ENCODE measurements around the gene APOBEC3G.
A peak's percentile ranks its signal among the peaks of the same experiment; 100 is the strongest.

The APOBEC3G gene

DNA sequence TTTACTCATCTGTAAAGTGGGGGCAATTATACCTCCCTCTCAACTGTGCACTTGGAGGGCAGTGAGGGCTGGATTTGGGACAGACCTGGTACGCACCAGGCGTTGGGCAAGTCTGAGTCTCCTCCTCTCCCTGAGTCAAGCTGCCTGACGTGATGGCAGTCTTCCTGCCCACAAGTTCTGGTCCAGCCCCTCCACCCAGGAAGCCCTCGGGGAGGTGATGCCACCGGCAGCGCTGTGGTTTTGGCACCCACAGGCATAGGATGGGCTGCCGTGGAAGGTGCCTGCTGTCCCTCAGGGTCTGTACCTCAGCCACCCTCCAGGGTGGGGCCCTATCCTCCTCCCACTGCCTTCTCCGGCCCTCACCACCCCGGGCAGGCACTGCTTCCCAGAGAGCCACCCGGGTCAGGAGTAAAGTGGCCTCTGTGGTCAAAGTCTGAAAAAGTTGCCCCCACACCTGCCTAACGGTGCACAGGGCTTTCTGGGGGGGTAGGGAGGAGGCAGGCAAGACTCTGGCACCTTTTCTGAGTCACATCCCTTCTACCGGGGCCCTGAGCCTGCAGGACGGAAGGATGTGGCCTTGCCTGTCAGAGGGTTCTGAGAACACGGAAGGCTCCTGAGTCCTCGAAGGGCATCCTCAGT lies 13.5 kb downstream of the APOBEC3G start:
- H3K36me3 ChIP-seq (ENCODE audit: control insufficient read depth in 1 of 2, insufficient read depth in 2 of 2, low read length in 2 of 2) = no peaks in the 10 kb centered on the region
- peaks cover 0 to 7% of the 10 kb centered on the region in 2 donors for H3K4me1 ChIP-seq (ENCODE audit: control insufficient read depth in 1 of 2, insufficient read depth in 2 of 2, low read length in 2 of 2)
- no peaks in the 10 kb centered on the region for H3K27me3 ChIP-seq (ENCODE audit: control insufficient read depth in 1 of 2, insufficient read depth in 2 of 2, low read length in 2 of 2)
- H3K9me3 ChIP-seq (ENCODE audit: control insufficient read depth in 1 of 2, low read length in 2 of 2) = no peaks in the 10 kb centered on the region
- H3K27ac ChIP-seq (ENCODE audit: low read depth, low read length) = peak overlapping the region; percentile 56
- H3K4me3 ChIP-seq (ENCODE audit: low read depth in 1 of 2, low read length in 2 of 2) = no peak overlapping the region
- peak overlapping the region in 1 of 2 donors; percentile 25 for H3K9ac ChIP-seq (ENCODE audit: low read depth in 1 of 2, low read length in 2 of 2)

DNA sequence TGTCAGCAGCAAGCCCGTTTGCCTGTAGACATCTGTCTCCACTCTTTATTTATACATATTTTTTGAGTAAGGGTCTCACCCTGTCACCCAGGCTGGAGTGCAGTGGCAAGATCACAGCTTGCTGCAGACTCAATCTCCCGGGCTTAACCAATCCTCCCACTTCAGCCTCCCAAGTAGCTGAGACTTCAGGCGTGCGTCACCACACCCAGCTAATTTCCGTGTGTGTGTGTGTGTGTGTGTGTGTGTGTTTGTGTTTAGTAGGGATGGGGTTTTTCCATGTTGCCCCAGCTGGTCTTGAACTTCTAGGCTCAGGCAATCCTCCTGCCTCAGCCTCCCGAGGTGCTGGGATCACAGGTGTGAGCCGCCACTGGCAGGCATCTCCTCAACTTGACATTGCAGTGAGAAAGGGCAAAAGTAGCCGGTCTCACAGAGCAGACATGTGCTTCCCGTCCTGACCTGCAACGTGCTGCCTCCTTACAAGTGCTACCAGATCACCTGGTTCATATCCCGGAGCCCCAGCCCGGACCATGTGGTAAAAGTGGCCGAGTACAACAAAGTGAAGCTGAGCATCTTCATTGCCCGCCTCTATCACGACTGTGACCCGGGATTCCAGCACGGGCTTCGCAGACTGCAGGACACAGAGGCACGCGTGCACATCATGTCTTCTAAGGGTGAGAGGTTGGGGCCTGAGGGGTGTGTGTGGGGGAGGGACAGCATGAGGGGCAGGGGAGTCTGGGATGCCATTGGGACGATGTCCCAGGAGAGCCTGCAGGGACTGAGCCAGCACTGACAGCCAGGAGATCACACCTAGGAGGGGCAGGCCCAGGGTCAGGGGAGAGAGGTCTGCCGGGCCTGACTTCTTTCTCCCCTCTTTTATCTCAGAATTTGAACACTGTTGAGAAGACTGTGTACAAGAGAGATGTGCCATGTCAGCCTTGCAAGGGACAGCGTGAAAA lies 14.3 kb downstream of the APOBEC3G start:
- H3K4me1 ChIP-seq (ENCODE audit: control insufficient read depth in 1 of 2, insufficient read depth in 2 of 2, low read length in 2 of 2) = peaks cover 0 to 7% of the 10 kb centered on the region in 2 donors
- no peaks in the 10 kb centered on the region for H3K9me3 ChIP-seq (ENCODE audit: control insufficient read depth in 1 of 2, low read length in 2 of 2)
- H3K4me3 ChIP-seq (ENCODE audit: low read depth in 1 of 2, low read length in 2 of 2) = no peak overlapping the region
- H3K27me3 ChIP-seq (ENCODE audit: control insufficient read depth in 1 of 2, insufficient read depth in 2 of 2, low read length in 2 of 2) = no peaks in the 10 kb centered on the region
- H3K27ac ChIP-seq (ENCODE audit: low read depth, low read length) = no peak overlapping the region
- no peaks in the 10 kb centered on the region for H3K36me3 ChIP-seq (ENCODE audit: control insufficient read depth in 1 of 2, insufficient read depth in 2 of 2, low read length in 2 of 2)
- no peak overlapping the region for H3K9ac ChIP-seq (ENCODE audit: low read depth in 1 of 2, low read length in 2 of 2)

DNA sequence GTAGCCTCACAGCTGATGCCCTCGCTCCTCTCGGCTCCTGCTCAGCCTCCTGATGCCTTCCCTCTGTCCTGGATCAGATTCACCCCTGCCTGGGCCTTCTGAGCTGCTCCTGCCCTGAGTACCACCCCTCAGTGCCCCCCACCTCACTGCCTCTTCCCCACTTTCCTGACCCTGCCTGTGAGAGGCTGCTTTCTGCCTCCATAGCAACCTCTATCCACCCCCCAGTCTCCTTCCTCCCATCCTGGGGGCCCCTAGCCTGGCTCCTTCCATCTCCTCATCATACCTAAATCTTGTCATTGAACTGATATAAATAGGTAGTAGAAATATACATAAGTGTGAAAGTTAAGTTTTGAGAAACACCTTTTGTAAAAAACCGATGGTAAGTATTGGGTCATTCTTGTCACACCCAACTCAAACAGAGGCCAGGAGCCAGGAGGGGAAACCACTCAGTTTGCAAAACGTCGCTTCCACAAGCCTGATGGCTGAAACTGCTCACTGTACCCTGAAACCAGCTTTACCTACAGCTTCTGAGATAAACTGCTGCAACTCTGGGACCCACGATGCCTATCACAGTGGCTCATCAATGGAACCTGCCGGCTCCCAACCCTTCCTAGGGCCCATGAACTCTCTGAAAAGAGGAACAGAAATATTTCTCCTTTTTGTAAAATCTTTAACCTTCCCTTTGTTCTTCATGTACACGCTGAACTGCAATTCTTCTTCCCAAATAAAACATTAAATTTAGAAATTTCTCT lies 15.2 kb downstream of the APOBEC3G start:
- Histone ChIP-seq H3K27ac (ENCODE audit: low read depth, low read length) (no peak overlapping the region), H3K4me1 (ENCODE audit: control insufficient read depth in 1 of 2, insufficient read depth in 2 of 2, low read length in 2 of 2) (peaks cover 0 to 9% of the 10 kb centered on the region in 2 donors), H3K9me3 (ENCODE audit: control insufficient read depth in 1 of 2, low read length in 2 of 2) (no peaks in the 10 kb centered on the region), H3K36me3 (ENCODE audit: control insufficient read depth in 1 of 2, insufficient read depth in 2 of 2, low read length in 2 of 2) (no peaks in the 10 kb centered on the region), H3K9ac (ENCODE audit: low read depth in 1 of 2, low read length in 2 of 2) (no peak overlapping the region), H3K4me3 (ENCODE audit: low read depth in 1 of 2, low read length in 2 of 2) (no peak overlapping the region), H3K27me3 (ENCODE audit: control insufficient read depth in 1 of 2, insufficient read depth in 2 of 2, low read length in 2 of 2) (no peaks in the 10 kb centered on the region)

DNA sequence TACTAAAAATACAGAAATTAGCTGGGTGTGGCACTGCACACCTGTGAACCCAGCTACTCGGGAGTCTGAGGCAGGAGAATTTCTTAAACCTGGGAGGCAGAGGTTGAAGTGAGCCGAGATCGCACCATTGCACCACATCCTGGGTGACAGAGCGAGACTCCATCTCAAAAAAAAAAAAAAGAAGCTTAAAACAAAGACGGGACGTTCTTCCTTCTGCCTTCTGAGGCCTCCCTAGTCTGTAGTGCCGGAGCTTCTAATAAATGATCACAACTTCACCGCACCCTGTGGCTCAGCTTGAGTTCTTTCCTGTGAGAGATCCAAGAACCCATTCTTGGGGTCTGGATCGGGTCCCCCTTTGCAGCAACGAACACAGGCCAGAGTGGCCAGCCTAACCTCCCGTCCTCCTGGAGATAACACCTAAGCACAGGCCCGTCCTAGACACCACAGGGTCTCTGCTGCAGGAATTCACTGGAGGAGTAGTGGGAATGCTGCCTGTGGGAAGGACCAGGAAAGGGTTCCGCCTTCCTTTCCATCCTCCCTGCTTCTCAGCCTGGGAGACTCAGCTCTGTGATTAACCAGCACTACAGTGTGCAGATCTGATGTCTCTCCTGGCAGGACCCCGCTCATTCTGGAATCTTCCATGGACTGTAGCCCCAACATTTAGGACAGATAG lies 17.8 kb downstream of the APOBEC3G start:
- Histone ChIP-seq H3K36me3 (ENCODE audit: control insufficient read depth in 1 of 2, insufficient read depth in 2 of 2, low read length in 2 of 2) (no peaks in the 10 kb centered on the region), H3K27me3 (ENCODE audit: control insufficient read depth in 1 of 2, insufficient read depth in 2 of 2, low read length in 2 of 2) (no peaks in the 10 kb centered on the region), H3K4me1 (ENCODE audit: control insufficient read depth in 1 of 2, insufficient read depth in 2 of 2, low read length in 2 of 2) (peaks cover 0 to 17% of the 10 kb centered on the region in 2 donors), H3K9me3 (ENCODE audit: control insufficient read depth in 1 of 2, low read length in 2 of 2) (no peaks in the 10 kb centered on the region), H3K27ac (ENCODE audit: low read depth, low read length) (no peak overlapping the region), H3K9ac (ENCODE audit: low read depth in 1 of 2, low read length in 2 of 2) (no peak overlapping the region), H3K4me3 (ENCODE audit: low read depth in 1 of 2, low read length in 2 of 2) (no peak overlapping the region)

DNA sequence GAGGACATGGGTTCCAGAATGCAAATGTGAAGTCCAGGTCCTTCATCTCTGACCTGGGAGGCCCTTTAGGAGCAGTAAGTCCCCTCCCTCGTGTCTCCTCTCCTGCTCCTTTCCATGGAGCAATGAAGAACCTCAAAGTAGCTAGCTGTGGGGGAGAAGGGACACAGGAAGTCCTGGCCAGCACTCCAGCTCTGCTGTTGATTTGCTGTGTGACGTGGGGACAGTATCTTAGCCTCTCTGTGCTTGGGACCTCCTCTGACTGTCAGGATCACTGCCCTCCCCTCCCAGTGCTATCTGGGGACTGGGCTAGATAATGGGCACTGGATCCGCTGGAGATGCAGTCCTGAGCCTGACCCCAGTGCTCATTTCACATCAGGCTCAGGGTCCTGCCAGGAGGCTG lies 18.9 kb downstream of the APOBEC3G start:
- no peaks in the 10 kb centered on the region for H3K9me3 ChIP-seq (ENCODE audit: control insufficient read depth in 1 of 2, low read length in 2 of 2)
- no peaks in the 10 kb centered on the region for H3K27me3 ChIP-seq (ENCODE audit: control insufficient read depth in 1 of 2, insufficient read depth in 2 of 2, low read length in 2 of 2)
- peaks cover 0 to 10% of the 10 kb centered on the region in 2 donors for H3K4me1 ChIP-seq (ENCODE audit: control insufficient read depth in 1 of 2, insufficient read depth in 2 of 2, low read length in 2 of 2)
- no peak overlapping the region for H3K4me3 ChIP-seq (ENCODE audit: low read depth in 1 of 2, low read length in 2 of 2)
- no peak overlapping the region for H3K27ac ChIP-seq (ENCODE audit: low read depth, low read length)
- no peak overlapping the region for H3K9ac ChIP-seq (ENCODE audit: low read depth in 1 of 2, low read length in 2 of 2)
- H3K36me3 ChIP-seq (ENCODE audit: control insufficient read depth in 1 of 2, insufficient read depth in 2 of 2, low read length in 2 of 2) = no peaks in the 10 kb centered on the region

DNA sequence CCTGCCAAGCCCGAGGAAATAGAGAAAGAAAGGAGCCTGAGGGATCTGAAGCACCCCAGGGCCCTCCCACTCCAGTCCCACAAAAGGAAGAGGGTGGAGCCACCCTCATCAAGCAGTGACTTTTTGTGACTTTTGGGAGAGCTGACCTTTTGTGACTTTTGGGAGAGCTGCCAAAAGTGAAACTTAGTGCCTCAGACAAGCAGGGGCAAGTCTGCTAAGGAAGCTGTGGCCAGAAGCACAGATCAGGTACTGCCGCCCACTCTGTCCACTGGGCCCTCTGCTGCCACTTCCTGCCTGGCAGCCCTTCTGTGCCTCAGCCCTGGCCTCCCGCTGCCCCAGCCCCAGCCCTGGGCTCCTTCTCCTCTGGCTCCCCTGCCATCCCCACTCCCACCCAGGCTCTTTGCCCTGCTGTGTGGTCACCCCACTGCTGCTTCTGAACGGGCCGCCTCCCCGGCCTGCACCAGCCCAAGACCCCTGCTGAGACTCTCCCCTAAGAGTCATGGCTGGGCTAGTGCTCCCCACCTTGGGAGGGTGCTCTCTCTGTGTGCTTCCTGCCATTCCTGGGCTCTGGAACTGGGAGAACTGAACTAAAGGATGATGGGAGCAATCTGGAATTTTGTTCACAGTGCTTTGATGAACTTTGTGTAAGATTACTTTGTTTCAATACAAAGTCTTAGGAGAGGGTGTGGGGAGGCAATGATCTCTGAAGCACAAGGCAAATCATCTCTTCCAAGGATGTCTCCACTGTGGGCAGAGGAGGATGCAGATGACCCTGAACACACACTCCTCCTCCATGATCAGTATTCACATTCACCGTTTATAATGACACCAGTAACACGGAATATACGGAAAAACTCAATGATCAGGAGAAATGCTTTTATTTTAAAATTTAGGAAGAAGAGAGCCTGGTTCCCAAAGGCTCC lies 20.3 kb downstream of the APOBEC3G start, which contains the start of gene APOBEC3H:
TSS of gene APOBEC3H (plus strand) at position 147 of the 923 bp plus-strand sequence. CDS start 3,035 bp downstream, outside the sequence.
- Histone ChIP-seq H3K9ac (ENCODE audit: low read depth in 1 of 2, low read length in 2 of 2) (no peak within 1 kb of the TSS), H3K27ac (ENCODE audit: low read depth, low read length) (no peak within 1 kb of the TSS), H3K4me1 (ENCODE audit: control insufficient read depth in 1 of 2, insufficient read depth in 2 of 2, low read length in 2 of 2) (peaks cover 0 to 10% of the 10 kb centered on the region in 2 donors), H3K27me3 (ENCODE audit: control insufficient read depth in 1 of 2, insufficient read depth in 2 of 2, low read length in 2 of 2) (no peaks in the 10 kb centered on the region), H3K36me3 (ENCODE audit: control insufficient read depth in 1 of 2, insufficient read depth in 2 of 2, low read length in 2 of 2) (no peaks in the 10 kb centered on the region), H3K4me3 (ENCODE audit: low read depth in 1 of 2, low read length in 2 of 2) (peak within 1 kb of the TSS in 1 of 2 donors; percentile 0), H3K9me3 (ENCODE audit: control insufficient read depth in 1 of 2, low read length in 2 of 2) (no peaks in the 10 kb centered on the region)

DNA sequence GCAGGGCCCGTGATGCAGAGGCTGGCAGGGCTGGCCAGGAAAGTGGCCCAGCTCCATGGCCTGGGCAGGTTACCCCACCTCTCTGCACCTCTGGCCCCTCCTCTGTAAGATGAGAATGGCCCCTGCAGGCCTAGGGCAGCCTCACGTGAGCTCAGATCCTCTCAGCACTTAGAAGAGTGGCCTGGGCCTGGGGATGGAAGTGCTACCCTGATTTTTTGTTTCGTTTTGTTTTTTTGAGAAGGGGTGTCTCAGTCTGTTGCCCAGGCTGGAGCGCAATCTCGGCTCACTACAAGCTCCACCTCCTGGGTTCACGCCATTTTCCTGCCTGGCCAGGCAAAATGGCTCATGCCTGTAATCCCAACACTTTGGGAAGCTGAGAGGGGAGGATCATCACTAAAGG lies 21.0 kb downstream of the APOBEC3G start:
- Histone ChIP-seq H3K36me3 (ENCODE audit: control insufficient read depth in 1 of 2, insufficient read depth in 2 of 2, low read length in 2 of 2) (no peaks in the 10 kb centered on the region), H3K27me3 (ENCODE audit: control insufficient read depth in 1 of 2, insufficient read depth in 2 of 2, low read length in 2 of 2) (no peaks in the 10 kb centered on the region), H3K27ac (ENCODE audit: low read depth, low read length) (no peak overlapping the region), H3K9ac (ENCODE audit: low read depth in 1 of 2, low read length in 2 of 2) (no peak overlapping the region), H3K4me3 (ENCODE audit: low read depth in 1 of 2, low read length in 2 of 2) (no peak overlapping the region), H3K9me3 (ENCODE audit: control insufficient read depth in 1 of 2, low read length in 2 of 2) (no peaks in the 10 kb centered on the region), H3K4me1 (ENCODE audit: control insufficient read depth in 1 of 2, insufficient read depth in 2 of 2, low read length in 2 of 2) (peaks cover 0 to 10% of the 10 kb centered on the region in 2 donors)

DNA sequence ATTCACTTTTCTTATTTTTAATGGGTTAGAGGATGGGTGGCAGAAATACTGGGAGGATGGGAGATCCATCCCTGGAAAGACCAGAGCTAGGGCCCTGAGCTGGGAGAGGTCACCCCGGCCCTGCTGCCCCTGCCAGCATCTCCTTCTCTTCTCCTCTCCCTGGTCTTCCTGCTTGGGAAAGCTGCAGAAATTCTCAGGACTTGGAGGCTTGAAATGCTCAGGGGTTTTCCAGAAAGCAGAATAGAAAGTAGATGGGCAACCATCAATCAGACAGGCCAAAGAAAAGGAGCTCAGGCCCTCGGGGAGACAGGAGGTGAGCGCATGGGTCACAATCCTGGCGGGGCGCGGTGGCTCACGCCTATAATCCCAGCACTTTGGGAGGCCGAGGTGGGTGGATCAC lies 21.5 kb downstream of the APOBEC3G start:
- Histone ChIP-seq H3K9ac (ENCODE audit: low read depth in 1 of 2, low read length in 2 of 2) (no peak overlapping the region), H3K36me3 (ENCODE audit: control insufficient read depth in 1 of 2, insufficient read depth in 2 of 2, low read length in 2 of 2) (no peaks in the 10 kb centered on the region), H3K27ac (ENCODE audit: low read depth, low read length) (no peak overlapping the region), H3K9me3 (ENCODE audit: control insufficient read depth in 1 of 2, low read length in 2 of 2) (no peaks in the 10 kb centered on the region), H3K4me3 (ENCODE audit: low read depth in 1 of 2, low read length in 2 of 2) (no peak overlapping the region), H3K27me3 (ENCODE audit: control insufficient read depth in 1 of 2, insufficient read depth in 2 of 2, low read length in 2 of 2) (no peaks in the 10 kb centered on the region), H3K4me1 (ENCODE audit: control insufficient read depth in 1 of 2, insufficient read depth in 2 of 2, low read length in 2 of 2) (peaks cover 0 to 10% of the 10 kb centered on the region in 2 donors)

DNA sequence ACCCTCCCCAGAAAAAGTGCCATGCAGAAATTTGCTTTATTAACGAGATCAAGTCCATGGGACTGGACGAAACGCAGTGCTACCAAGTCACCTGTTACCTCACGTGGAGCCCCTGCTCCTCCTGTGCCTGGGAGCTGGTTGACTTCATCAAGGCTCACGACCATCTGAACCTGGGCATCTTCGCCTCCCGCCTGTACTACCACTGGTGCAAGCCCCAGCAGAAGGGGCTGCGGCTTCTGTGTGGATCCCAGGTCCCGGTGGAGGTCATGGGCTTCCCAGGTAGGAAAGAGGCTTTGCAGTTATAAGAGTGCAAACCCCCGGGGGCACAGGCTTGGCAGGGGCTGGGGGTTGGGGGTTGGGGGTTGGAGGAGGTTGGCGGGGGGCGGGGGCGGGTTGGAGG lies 24.2 kb downstream of the APOBEC3G start:
- Histone ChIP-seq H3K36me3 (ENCODE audit: control insufficient read depth in 1 of 2, insufficient read depth in 2 of 2, low read length in 2 of 2) (no peaks in the 10 kb centered on the region), H3K4me3 (ENCODE audit: low read depth in 1 of 2, low read length in 2 of 2) (no peak overlapping the region), H3K9me3 (ENCODE audit: control insufficient read depth in 1 of 2, low read length in 2 of 2) (no peaks in the 10 kb centered on the region), H3K4me1 (ENCODE audit: control insufficient read depth in 1 of 2, insufficient read depth in 2 of 2, low read length in 2 of 2) (peaks cover 0 to 10% of the 10 kb centered on the region in 2 donors), H3K9ac (ENCODE audit: low read depth in 1 of 2, low read length in 2 of 2) (no peak overlapping the region), H3K27ac (ENCODE audit: low read depth, low read length) (no peak overlapping the region), H3K27me3 (ENCODE audit: control insufficient read depth in 1 of 2, insufficient read depth in 2 of 2, low read length in 2 of 2) (no peaks in the 10 kb centered on the region)

Data from duodenal mucosa (tissue), 2 donors.